ENCODE measurements around the gene ATP2B2.
"Not testable (repeated sequence)": the region's sequence is repeated elsewhere in the genome, so short reads cannot be mapped to it uniquely, and the experiment has no call there.

Gene ATP2B2

DNA sequence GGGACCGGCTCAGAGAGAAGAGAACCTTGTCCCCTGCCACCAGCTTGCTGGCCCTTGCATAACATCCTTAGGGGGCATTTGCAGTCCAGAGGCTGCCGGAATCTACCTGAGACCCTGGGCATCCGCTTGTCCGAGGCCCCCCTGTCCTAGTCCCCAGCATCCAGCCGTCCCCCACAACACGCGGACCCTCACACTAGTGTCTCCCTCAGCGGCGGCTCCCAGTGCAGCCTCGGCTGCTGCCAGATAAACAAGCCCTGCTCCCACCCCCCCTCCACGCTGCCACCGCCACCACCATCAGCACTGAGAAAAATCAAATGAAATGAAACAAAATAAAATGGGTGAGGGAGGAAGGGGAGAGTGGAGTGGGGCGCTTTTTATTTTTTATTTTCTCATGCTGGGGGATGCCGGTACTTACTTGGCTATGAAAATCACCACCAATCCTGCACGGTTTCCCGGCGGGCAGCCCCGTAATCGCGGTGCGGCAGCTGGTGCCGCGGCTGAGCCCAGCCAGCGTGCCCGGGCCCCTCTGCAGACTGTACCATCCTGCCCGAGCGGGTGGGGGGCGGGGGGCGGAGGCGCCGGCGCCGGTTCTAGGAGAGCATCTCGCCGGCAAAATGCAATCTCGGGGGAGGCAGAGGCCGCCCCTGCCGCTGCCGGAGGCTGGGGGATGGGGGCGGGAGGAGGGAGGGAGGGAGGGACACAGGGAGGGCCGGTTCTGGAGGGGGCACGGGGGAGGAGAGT lies at the start of gene ATP2B2:
ATP2B2 (minus strand) TSS at position 537 of the 741 bp plus-strand sequence. CDS start 56,043 bp downstream, outside the sequence.
- DNase-seq (ENCODE audit: low read depth), result no peak

DNA sequence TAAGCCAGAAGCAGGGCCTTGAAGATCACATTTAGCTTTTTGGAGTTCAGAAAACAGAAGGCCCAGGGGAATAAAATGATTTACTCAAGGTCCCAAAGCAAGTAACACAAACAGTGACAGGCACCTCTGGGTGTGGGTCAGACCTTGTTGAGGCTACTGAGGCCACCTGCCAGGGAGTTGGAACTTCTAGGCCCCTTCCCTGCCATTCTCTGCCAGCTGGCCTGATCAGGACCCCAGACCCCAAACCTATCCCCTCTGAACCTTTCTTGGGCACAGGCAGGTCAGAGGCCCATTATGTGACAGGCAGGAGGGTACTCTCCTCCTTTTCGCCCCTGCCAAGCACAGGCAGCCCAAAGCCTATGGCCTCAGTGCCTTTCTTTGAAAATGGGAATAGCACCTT lies 49.4 kb upstream of the ATP2B2 start:
- DNase-seq (ENCODE audit: low read depth), result no peak

DNA sequence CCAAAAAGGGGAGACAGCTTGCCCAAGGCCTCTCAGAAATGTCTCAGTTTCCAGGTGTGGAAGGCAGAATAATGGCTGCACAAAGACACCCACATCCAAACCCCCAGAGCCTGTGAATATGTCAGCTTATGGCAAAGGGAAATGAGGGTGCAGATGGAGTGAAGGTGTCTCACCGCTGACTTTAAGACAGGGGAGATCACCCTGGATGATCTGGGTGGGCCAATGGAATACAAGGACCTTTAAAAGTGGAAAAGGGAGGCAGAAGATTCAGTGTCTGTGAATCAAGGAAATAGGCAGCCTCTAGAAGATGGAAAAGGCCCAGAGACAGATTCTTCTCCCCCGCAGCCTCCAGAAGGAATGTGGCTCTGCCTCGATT lies 48.8 kb upstream of the ATP2B2 start:
- DNase-seq (ENCODE audit: low read depth), result no peak

GRCh38 chr3:10553591-10554235 lies 48.3 kb upstream of the ATP2B2 start:
- no peak for DNase-seq (ENCODE audit: low read depth)

- DNase-seq (ENCODE audit: low read depth), result no peak
Measured at GRCh38 chr3:10552631-10552943, 47.2 kb upstream of the ATP2B2 start.

GRCh38 chr3:10551821-10552630 lies 46.6 kb upstream of the ATP2B2 start:
- no peak for DNase-seq (ENCODE audit: low read depth)

DNA sequence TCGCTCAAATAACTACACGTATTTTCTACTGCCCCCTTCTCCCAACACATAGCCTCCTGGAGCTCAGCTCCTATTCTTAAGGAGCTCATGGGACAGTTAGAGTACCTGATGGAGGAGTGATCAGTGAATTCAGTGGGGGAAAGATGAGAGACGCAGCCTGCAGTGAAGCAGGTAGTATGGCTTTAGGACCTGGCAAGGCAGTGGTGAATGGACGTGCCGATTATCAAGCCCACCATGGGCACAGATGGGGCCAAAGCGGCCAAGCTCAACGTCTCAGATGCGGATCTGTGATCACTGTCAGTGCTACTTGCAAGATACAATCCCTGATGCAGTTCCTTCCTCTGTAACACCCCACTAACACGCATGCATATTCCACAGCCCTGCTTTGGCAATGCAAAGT lies 45.8 kb upstream of the ATP2B2 start:
- DNase-seq (ENCODE audit: low read depth), result no peak

GRCh38 chr3:10550705-10551104 lies 45.3 kb upstream of the ATP2B2 start:
- no peak for DNase-seq (ENCODE audit: low read depth)

GRCh38 chr3:10549617-10550230 lies 44.3 kb upstream of the ATP2B2 start:
- DNase-seq (ENCODE audit: low read depth), result no peak

- DNase-seq (ENCODE audit: low read depth), result no peak
Measured at GRCh38 chr3:10548992-10549391, 43.6 kb upstream of the ATP2B2 start.

DNA sequence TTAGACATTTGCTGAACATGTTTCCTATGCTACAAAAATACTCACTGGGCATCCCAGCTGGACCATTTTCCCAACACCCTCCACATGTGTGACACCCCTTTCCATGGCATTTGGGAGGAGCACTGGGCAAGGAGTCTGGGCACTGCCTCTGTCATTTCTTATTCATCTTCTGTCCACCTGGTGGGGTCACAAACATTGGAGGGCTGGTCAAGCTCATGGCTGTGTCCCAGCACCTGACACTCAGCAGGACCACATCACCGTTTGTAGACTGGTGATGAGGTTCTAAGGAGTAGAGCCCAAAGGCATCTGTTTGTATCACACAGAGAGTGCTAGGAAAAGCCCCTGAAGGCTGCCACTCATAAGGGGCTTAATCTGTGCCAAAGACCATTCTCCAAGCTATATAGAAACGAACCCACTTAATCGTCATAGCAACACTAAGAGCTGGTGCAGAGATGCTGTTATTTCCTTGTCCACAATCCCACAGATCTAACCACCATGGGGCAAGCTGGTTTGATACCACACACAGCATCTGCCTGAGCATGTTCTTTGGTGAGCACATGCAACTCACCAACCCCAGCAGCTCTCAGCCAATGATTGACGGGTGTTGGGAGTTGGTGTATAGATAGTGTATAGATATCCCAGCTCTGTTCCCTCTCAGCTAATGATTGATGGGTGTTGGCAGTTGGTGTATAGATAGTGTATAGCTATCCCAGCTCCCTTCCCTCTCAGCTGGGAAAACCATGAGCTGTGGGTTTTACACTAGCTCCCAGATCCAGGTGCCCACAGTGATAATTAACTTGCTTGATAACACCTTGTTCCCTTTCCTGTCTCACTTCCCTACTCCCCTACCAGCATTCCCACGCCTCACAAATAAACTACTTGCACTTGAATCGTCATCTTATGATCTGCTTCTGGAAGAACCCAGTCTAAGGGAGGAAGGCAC lies 42.7 kb upstream of the ATP2B2 start:
- DNase-seq (ENCODE audit: low read depth), result no peak

DNA sequence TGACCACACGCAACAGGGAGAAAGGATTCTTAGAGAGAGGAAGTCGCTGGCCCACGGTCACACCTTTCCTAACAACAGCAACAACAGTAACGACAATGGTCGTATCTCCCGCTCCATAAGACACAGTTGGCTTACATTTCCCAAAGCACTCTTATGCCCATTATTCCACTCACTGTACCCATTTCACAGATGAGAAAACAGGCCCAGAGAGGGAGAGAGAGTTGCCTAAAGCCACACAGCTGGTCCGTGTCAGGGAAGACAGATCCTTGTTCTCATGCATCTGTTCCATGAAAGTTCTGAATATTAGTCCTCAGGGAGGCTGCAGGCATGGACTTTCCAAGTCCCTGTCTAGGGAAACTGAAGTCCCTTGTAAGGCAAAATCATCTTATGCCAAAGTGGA lies 42.0 kb upstream of the ATP2B2 start:
- DNase-seq (ENCODE audit: low read depth), result no peak

DNA sequence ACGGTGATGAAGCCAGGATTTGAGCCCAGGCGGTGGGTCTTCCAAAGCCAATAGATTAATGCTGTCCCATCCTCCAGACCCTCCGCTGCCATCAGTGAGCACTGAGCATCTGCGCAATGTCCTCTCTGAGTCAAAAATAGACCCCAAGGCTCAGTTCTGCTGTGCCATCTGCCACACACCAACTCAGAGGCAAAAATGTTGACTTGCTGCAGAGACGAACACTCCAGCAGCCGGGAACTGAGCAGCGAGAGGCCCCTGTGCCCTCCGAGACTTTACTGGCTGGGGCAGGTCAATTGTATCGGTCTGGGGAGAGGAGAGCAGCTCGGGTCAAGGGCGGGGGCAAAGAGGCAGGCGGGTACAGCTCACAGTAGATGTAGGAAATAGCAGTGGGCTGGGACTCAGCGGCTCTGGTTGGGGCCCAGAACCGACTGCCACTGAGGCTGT lies 41.5 kb upstream of the ATP2B2 start:
- no peak for DNase-seq (ENCODE audit: low read depth)

GRCh38 chr3:10546181-10546624 lies 40.8 kb upstream of the ATP2B2 start:
- no peak for DNase-seq (ENCODE audit: low read depth)

- DNase-seq (ENCODE audit: low read depth), result no peak
Measured at GRCh38 chr3:10542518-10542917, 37.1 kb upstream of the ATP2B2 start.

DNA sequence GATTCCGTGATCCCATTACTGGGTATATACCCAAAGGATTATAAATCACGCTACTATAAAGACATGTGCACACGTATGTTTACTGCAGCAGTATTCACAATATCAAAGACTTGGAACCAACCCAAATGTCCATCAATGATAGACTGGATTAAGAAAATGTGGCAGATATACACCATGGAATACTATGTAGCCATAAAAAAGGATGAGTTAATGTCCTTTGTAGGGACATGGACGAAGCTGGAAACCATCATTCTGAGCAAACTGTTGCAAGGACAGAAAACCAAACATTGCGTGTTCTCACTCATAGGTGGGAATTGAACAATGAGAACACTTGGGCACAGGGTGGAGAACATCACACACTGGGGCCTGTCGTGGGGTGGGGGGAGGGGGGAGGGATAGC lies 35.0 kb upstream of the ATP2B2 start:
- not testable (repeated sequence) for DNase-seq (ENCODE audit: low read depth)

DNA sequence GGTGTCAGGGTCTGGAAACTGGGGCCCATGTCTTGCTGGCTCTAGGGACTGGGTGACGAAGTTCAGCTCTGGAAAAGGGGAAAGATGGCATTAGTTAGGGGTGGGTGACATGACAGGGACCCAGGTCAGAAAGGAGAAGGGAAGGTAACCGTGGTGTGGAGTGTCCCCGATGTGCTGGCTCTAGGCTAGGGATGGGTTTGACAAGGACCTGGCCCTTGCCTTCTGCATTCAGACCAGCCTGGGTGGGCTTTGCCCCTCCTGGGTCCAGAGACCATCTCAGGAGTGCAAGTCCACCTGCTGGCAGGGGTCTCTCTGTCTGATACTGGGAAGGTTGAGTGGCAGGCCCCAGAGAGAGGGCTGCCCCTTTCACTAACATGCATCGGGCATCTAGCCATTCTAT lies 28.7 kb upstream of the ATP2B2 start:
- DNase-seq (ENCODE audit: low read depth), result no peak

DNA sequence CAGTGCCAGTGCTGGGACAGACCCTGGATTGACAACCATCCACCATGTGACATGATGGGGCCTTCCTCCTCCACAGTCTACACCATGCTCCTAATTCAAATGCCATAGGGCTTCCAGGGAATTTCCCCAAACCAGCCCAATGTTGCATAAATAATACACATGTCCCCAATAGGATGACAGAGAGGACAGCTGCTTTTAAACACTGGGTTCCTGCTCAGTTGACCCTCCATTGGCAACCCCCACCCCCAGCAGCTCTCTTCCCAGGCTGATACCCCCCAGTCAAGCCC lies 28.3 kb upstream of the ATP2B2 start:
- no peak for DNase-seq (ENCODE audit: low read depth)

DNA sequence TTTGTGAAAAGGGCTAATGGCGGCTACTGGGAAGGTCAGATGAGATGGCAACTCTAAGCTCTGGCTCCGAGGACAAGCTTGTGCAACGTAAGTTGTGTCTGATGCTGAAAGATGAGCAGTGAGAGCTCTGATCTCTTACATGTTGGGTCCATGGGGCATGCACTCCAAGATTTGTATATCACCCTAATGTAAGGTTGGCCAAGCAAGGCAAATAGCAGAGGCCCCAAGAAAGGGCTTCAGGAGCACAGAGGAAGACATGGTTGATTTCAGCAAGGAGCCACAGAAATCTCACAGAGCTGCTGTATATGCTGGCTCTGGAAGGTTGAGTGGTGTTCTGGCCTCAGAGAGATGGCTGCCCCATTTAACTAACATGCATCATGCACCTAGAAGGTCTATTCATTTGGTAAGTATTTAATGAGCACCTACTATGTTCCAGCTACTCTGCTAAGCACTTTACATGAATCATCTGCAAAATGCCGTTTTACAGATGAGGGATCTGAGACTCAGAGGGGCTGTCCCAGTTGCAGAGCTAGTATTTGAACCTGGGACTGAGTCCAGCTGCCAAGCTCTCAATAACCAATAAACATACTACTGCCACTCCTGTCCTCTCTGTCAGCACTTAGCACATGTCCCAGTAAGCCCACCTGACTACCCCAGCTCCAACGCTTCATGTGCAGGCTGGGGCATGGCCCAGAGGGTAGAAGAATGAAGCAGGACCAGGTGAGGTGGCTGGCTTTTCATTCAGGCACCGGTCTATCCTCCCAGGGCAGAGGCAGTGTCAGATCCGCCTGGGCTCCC lies 27.8 kb upstream of the ATP2B2 start:
- no peak for DNase-seq (ENCODE audit: low read depth)

DNA sequence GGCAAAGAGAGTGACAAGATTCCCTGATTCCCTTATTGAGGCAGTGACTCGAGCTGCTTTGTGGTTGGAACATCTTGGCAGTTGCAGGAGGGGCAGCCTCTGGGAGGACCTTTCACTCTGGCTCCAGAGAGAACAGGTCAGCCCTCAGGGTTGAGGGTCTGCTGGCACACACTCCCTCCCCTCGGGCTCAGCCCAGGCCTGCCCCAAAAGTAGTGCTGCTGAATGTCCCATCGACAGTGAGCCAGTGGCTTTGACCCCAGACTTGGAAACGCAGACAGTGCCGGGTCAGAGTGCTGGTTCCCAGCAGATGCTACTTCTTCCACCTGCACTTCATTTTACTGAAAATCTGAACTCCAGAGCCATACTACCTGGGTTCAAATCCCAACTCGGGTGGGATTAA lies 25.6 kb upstream of the ATP2B2 start:
- no peak for DNase-seq (ENCODE audit: low read depth)

DNA sequence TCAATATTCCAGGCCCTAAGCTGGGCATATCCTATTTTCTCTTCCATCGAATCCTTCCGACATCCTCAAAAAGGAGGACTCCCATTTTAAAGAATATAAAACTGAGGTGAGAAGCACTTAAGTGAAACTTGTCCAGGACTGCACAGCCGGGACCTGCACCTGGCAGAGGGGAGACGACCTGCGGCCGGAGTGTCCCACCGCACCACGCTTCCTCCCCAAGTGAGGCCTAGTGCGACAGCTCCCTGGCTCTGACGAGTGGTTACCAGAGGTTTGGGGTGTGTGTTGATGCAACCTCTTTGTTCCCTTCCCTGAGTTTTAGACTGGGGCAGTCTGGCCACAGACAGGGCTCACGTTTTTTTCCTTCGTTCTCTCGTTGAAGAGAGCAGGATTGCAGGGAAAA lies 24.9 kb upstream of the ATP2B2 start:
- DNase-seq (ENCODE audit: low read depth), result no peak

Data from fibroblast of gingiva (primary cell).